ENCODE measurements around the gene IL1F10.

The IL1F10 gene

GRCh38 chr2:113058998-113059960, 8.5 kb upstream of the IL1F10 start, which contains the start of gene IL36RN:
Gene IL36RN (plus strand): TSS chr2:113059198. CDS start chr2:113059439, 241 bp downstream.
- DNase-seq (ENCODE audit: low read depth in 2 of 2), result no peak

GRCh38 chr2:113060396-113060795, 7.4 kb upstream of the IL1F10 start:
- no peak for DNase-seq (ENCODE audit: low read depth in 2 of 2)

- no peak for DNase-seq (ENCODE audit: low read depth in 2 of 2)
Measured at GRCh38 chr2:113060796-113061195, 7.0 kb upstream of the IL1F10 start.

GRCh38 chr2:113061241-113061640, 6.5 kb upstream of the IL1F10 start:
- DNase-seq (ENCODE audit: low read depth in 2 of 2), result no peak

GRCh38 chr2:113061896-113062770, 5.6 kb upstream of the IL1F10 start:
- DNase-seq (ENCODE audit: low read depth in 2 of 2), result no peak

GRCh38 chr2:113064281-113064680, 3.5 kb upstream of the IL1F10 start:
- no peak for DNase-seq (ENCODE audit: low read depth in 2 of 2)

GRCh38 chr2:113064898-113065297, 2.9 kb upstream of the IL1F10 start:
- DNase-seq (ENCODE audit: low read depth in 2 of 2), result no peak

- no peak for DNase-seq (ENCODE audit: low read depth in 2 of 2)
Measured at GRCh38 chr2:113068249-113068648, 479 bp downstream of the IL1F10 start.

GRCh38 chr2:113068706-113069485, 1.1 kb downstream of the IL1F10 start:
- no peak for DNase-seq (ENCODE audit: low read depth in 2 of 2)

GRCh38 chr2:113069676-113070605, 2.2 kb downstream of the IL1F10 start:
- no peak for DNase-seq (ENCODE audit: low read depth in 2 of 2)

GRCh38 chr2:113070606-113070975, 2.8 kb downstream of the IL1F10 start:
- DNase-seq (ENCODE audit: low read depth in 2 of 2), result no peak

- no peak for DNase-seq (ENCODE audit: low read depth in 2 of 2)
Measured at GRCh38 chr2:113072584-113072983, 4.8 kb downstream of the IL1F10 start.

GRCh38 chr2:113073325-113073834, 5.6 kb downstream of the IL1F10 start:
- DNase-seq (ENCODE audit: low read depth in 2 of 2), result no peak

- DNase-seq (ENCODE audit: low read depth in 2 of 2), result no peak
Measured at GRCh38 chr2:113075030-113075429, 7.3 kb downstream of the IL1F10 start.

- DNase-seq (ENCODE audit: low read depth in 2 of 2), result no peak
Measured at GRCh38 chr2:113075600-113075999, 7.8 kb downstream of the IL1F10 start.

GRCh38 chr2:113076954-113077669, 9.3 kb downstream of the IL1F10 start:
- DNase-seq (ENCODE audit: low read depth in 2 of 2), result no peak

- no peak for DNase-seq (ENCODE audit: low read depth in 2 of 2)
Measured at GRCh38 chr2:113077921-113078320, 10.2 kb downstream of the IL1F10 start.

- no peak for DNase-seq (ENCODE audit: low read depth in 2 of 2)
Measured at GRCh38 chr2:113078350-113078839, 10.6 kb downstream of the IL1F10 start.

- no peak for DNase-seq (ENCODE audit: low read depth in 2 of 2)
Measured at GRCh38 chr2:113079131-113079530, 11.4 kb downstream of the IL1F10 start.

All from stimulated activated CD4-positive, alpha-beta T cell treated with anti-CD3 and anti-CD28 coated beads, Interleukin-1b, Interleukin-23, amount 100 ng/mL, for 4 hours (primary cell).